B cell (primary cell): ENCODE data around the gene MTUS2. TPM values are rescaled to one million over a fixed set of nuclear protein-coding genes. Genes with fewer than 3 reads are reported as not detected.

Experiments
- ATAC-seq: fragments of 200-7000 bp; cut with Tn5 transposase; one replicate; pipeline ENCODE4 v1.10.0; 2021; ENCODE audit warnings: low read depth, mild to moderate bottlenecking, moderate number of reproducible peaks, moderate library complexity
- CTCF ChIA-PET: fragments of 350-600 bp; sonication (Branson Sonifier 250); formaldehyde crosslinking; loops from one replicate; lab custom pipeline; 2021; ENCODE audit warnings: antibody characterized with exemption, inconsistent platforms; lab: Charles Lee
- POLR2A ChIA-PET: fragments of 350-600 bp; sonication (Branson Sonifier 250); formaldehyde crosslinking; loops from one replicate; lab custom pipeline; 2021; ENCODE audit warnings: antibody characterized with exemption; lab: Charles Lee
- DNase-seq: peaks from one replicate; pipeline ENCODE4 v3.0.0; 2013
- H2AFZ ChIP-seq: 2 replicates; pipeline ENCODE4 v1.6.1; 2012; ENCODE audit warnings: mild to moderate bottlenecking, low read depth, low read length; ENCODE audit not compliant: insufficient read depth, poor library complexity, severe bottlenecking
- H3K27ac ChIP-seq, 2 donors: 1 replicate in 1 of 2; 2 replicates in 1 of 2; pipeline ENCODE4 v1.5.1; 2012 to 2013; ENCODE audit warnings: low read length in 2 of 2, mild to moderate bottlenecking in 2 of 2, moderate library complexity in 1 of 2
- H3K27me3 ChIP-seq, 4 experiments: fragments of 200-600 bp in 1 of 4; sonication (generic) in 1 of 4; replicated peaks in 1 of 4; 1 replicate in 2 of 4; 2 replicates in 2 of 4; pipeline versions ENCODE4 v1.6.1 to v1.7.0; 2013 to 2016; ENCODE audit warnings: low read length in 3 of 4, mild to moderate bottlenecking in 2 of 4, mixed read lengths in 1 of 4, moderate library complexity in 1 of 4; ENCODE audit not compliant: insufficient read depth in 4 of 4, control insufficient read depth in 3 of 4; ENCODE audit errors: control extremely low read depth in 1 of 4
- H3K36me3 ChIP-seq, 2 experiments: replicated peaks in 1 of 2; 1 replicate in 1 of 2; 2 replicates in 1 of 2; pipeline versions ENCODE4 v1.6.1 to v1.7.1; 2013; ENCODE audit warnings: low read length in 1 of 2; ENCODE audit not compliant: insufficient read depth in 2 of 2, control insufficient read depth in 1 of 2; ENCODE audit errors: control extremely low read depth in 1 of 2, extremely low read depth in 1 of 2
- H3K4me1 ChIP-seq, 2 donors: fragments of 200-600 bp in 1 of 2; sonication (generic) in 1 of 2; 1 replicate in 1 of 2; 2 replicates in 1 of 2; pipeline versions ENCODE4 v1.5.1 to v1.6.1; 2013 to 2017; ENCODE audit warnings: low read length in 2 of 2; ENCODE audit not compliant: control insufficient read depth in 2 of 2, insufficient read depth in 2 of 2
- H3K4me2 ChIP-seq: replicated peaks from 2 replicates; pipeline ENCODE3; 2012; ENCODE audit warnings: mild to moderate bottlenecking, low read depth, low read length; ENCODE audit not compliant: poor library complexity, severe bottlenecking
- H3K4me3 ChIP-seq, 5 experiments: fragments of 200-600 bp in 1 of 5; sonication (generic) in 1 of 5; 1 replicate in 3 of 5; 2 replicates in 2 of 5; pipeline versions ENCODE4 v1.5.1 to v1.7.0; 2011 to 2016; ENCODE audit warnings: low read length in 4 of 5, mild to moderate bottlenecking in 4 of 5, low read depth in 2 of 5, control low read depth in 1 of 5, moderate library complexity in 1 of 5; ENCODE audit not compliant: insufficient read depth in 1 of 5; ENCODE audit errors: control extremely low read depth in 1 of 5, extremely low read depth in 1 of 5
- H3K79me2 ChIP-seq: fragments of 200-600 bp; sonication (generic); one replicate; pipeline ENCODE4 v1.6.0; 2016; ENCODE audit warnings: low read length; ENCODE audit not compliant: control insufficient read depth, insufficient read depth
- H3K9ac ChIP-seq: fragments of 200-600 bp; sonication (generic); 2 replicates; pipeline ENCODE4 v1.6.1; 2017; ENCODE audit warnings: mild to moderate bottlenecking, low read length, moderate library complexity
- H3K9me3 ChIP-seq, 3 donors: one replicate each; pipeline versions ENCODE4 v1.6.1 to v1.7.1; 2013; ENCODE audit warnings: low read length in 2 of 3; ENCODE audit not compliant: control insufficient read depth in 2 of 3, insufficient read depth in 1 of 3; ENCODE audit errors: control extremely low read depth in 1 of 3
- H4K20me1 ChIP-seq: 2 replicates; pipeline ENCODE4 v1.6.0; 2012; ENCODE audit warnings: mild to moderate bottlenecking, low read length; ENCODE audit not compliant: insufficient read depth, control insufficient read depth, poor library complexity, severe bottlenecking
- H3K27ac Mint-ChIP-seq: one replicate; pipeline ENCODE4 v1.8.0; 2021; ENCODE audit warnings: mixed read lengths
- H3K27me3 Mint-ChIP-seq: one replicate; pipeline ENCODE4 v1.8.0; 2021; ENCODE audit warnings: mixed read lengths
- H3K4me1 Mint-ChIP-seq: one replicate; pipeline ENCODE4 v1.8.0; 2021; ENCODE audit warnings: mixed read lengths
- H3K4me3 Mint-ChIP-seq: one replicate; pipeline ENCODE4 v1.8.0; 2021; ENCODE audit warnings: mixed read lengths
- H3K9me3 Mint-ChIP-seq: one replicate; pipeline ENCODE4 v1.8.0; 2022; ENCODE audit warnings: mixed read lengths; ENCODE audit not compliant: insufficient read depth
- CTCF ChIP-seq: fragments of 200-600 bp; IDR thresholded peaks from one replicate; pipeline ENCODE4 v1.8.0; 2022; ENCODE audit warnings: antibody characterized with exemption, mild to moderate bottlenecking
- EZH2 ChIP-seq: IDR thresholded peaks from 2 replicates; pipeline ENCODE4 v1.6.1; 2012; ENCODE audit warnings: borderline replicate concordance, low read depth, mild to moderate bottlenecking, moderate library complexity, low read length; ENCODE audit not compliant: insufficient read depth, poor library complexity, severe bottlenecking
- WGBS: methylation state at CpG from one replicate; pipeline ENCODE4 v1.1.5; 2013; ENCODE audit warnings: missing lambda C conversion rate; ENCODE audit not compliant: insufficient coverage; 5-methylcytosine and 5-hydroxymethylcytosine counted together
- intact Hi-C: fragments of 100-400 bp; cut with micrococcal nuclease; formaldehyde crosslinking; loops from one replicate; pipeline ENCODE4 v1.10.0; 2022
- polyA plus RNA-seq: library from polyadenylated mRNA; depleted of rRNA; stranded (reverse); fragments of >200 nt; gene quantifications from 2 replicates; pipeline ENCODE4 v1.2.3, GENCODE V29; 2012
- total RNA-seq, 2 donors: library from RNA; stranded (reverse); fragments of 120-200 nt in 1 of 2; gene quantifications; 1 replicate in 1 of 2; 2 replicates in 1 of 2; pipeline versions ENCODE4 v1.2.3 to v1.2.4, GENCODE V29; 2013 to 2022

MTUS2 gene
- total and polyA plus RNA-seq, 2 donors (not counting 1 experiment from before 2014, with no cell fraction given): 0.12 TPM; not detected in 1

DNA sequence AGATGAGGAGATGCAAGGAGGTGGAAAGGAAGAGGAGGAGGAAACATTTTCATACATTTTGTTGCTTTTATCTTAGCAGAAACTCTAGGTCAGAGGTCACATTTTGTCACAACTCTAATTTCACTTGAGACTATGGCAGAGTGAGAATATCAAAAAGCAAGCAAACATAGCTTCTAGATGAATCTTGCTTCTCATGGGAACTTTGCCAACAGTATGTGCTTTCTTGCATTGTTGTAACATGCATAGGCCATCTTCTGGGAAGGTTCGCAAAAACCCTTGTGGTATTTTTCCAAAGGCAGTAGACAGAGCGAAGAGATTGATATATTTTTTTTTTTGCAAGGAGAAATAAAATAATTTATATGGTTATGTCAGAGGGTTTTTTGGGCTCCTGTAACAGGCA lies 291.3 kb downstream of the MTUS2 start:
- Histone ChIP-seq H3K4me2 (no peak overlapping the region), H3K27ac (no peak overlapping the region), H3K9me3 (no peaks in the 10 kb centered on the region), H3K79me2 (no peaks in the 10 kb centered on the region), H3K4me1 (no peaks in the 10 kb centered on the region), H3K4me3 (no peak overlapping the region), H3K27me3 (peaks cover 0 to 3% (median 2%) of the 10 kb centered on the region in 4 experiments), H3K9ac (no peak overlapping the region), H3K36me3 (no peaks in the 10 kb centered on the region), H4K20me1 (no peaks in the 10 kb centered on the region), H2AFZ (no peak overlapping the region)
- Mint-ChIP-seq H3K4me3 (no peak overlapping the region), H3K9me3 (no peaks in the 10 kb centered on the region), H3K4me1 (no peaks in the 10 kb centered on the region), H3K27me3 (peaks cover 22% of the 10 kb centered on the region), H3K27ac (no peak overlapping the region)
- intact Hi-C loops: no loop called here
- POLR2A ChIA-PET: no interaction called here
- CTCF ChIA-PET: no interaction called here
- TF ChIP-seq EZH2: no peak
- TF ChIP-seq CTCF: no peak
- ATAC-seq (no peak), DNase-seq (no peak)
- 96% methylated on average over 2 of the region's 2 CpGs for WGBS

DNA sequence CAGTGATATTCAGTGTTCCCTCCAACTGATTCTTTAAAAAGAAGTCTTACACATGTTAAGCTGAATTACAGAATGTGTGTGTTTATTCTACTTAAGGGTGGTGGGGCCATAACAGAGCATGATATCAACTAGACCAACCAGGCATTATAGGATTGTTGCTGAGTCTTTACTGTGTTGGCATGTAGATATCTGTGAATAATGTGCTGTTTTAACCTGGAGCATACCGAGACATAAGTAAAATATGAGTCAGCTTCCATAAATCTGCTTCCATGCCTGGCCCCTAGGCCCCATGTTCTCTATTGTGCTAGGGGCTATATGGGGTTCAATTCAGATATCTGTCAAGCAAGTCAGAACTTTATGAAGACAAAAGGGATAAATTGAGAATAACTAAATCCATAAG lies 295.7 kb downstream of the MTUS2 start:
- Histone ChIP-seq H3K9ac (no peak overlapping the region), H3K4me1 (no peaks in the 10 kb centered on the region), H3K4me3 (no peak overlapping the region), H3K79me2 (no peaks in the 10 kb centered on the region), H4K20me1 (no peaks in the 10 kb centered on the region), H3K9me3 (no peaks in the 10 kb centered on the region), H3K36me3 (no peaks in the 10 kb centered on the region), H3K27me3 (no peaks in the 10 kb centered on the region), H3K4me2 (no peak overlapping the region), H2AFZ (no peak overlapping the region), H3K27ac (no peak overlapping the region)
- intact Hi-C loops: no loop called here
- Mint-ChIP-seq H3K4me1 (no peaks in the 10 kb centered on the region), H3K27me3 (peaks cover 17% of the 10 kb centered on the region), H3K9me3 (no peaks in the 10 kb centered on the region), H3K27ac (no peak overlapping the region), H3K4me3 (no peak overlapping the region)
- no CpG with 5 or more reads among the region's 1 CpG for WGBS
- no peak for DNase-seq
- no peak for TF ChIP-seq CTCF
- no peak for TF ChIP-seq EZH2
- POLR2A ChIA-PET: no interaction called here
- no peak for ATAC-seq
- CTCF ChIA-PET: interaction anchor here (0.6 kb wide), 1 partner anchor 11 kb away, joined by 3 read pairs; no protein-coding TSS in a partner anchor
